Chondrocyte (in vitro differentiated cells): ENCODE measurements around the gene SLF1. TPM values are rescaled to one million over a fixed set of nuclear protein-coding genes. Genes with fewer than 3 reads are reported as not detected.

Source experiments
- DNase-seq: peaks from one replicate; pipeline ENCODE4 v3.0.0; 2021; ENCODE audit warnings: mixed read lengths, low spot score
- H3K27ac Mint-ChIP-seq: one replicate; pipeline ENCODE4 v1.8.0; 2021; ENCODE audit warnings: mild to moderate bottlenecking, moderate library complexity, mixed read lengths; ENCODE audit not compliant: unreplicated experiment
- H3K27me3 Mint-ChIP-seq: 2 replicates; pipeline ENCODE4 v1.8.0; 2021; ENCODE audit warnings: low read depth, mixed read lengths
- H3K36me3 Mint-ChIP-seq: 2 replicates; pipeline ENCODE4 v1.8.0; 2021; ENCODE audit warnings: low read depth, mixed read lengths
- H3K4me1 Mint-ChIP-seq: 2 replicates; pipeline ENCODE4 v1.8.0; 2021; ENCODE audit warnings: low read depth, mild to moderate bottlenecking, mixed read lengths
- H3K4me3 Mint-ChIP-seq: one replicate; pipeline ENCODE4 v1.8.0; 2021; ENCODE audit warnings: mild to moderate bottlenecking, moderate library complexity, mixed read lengths; ENCODE audit not compliant: unreplicated experiment
- H3K9me3 Mint-ChIP-seq: 2 replicates; pipeline ENCODE4 v1.8.0; 2021; ENCODE audit warnings: low read depth, mixed read lengths
- total RNA-seq: library from RNA; stranded (reverse); gene quantifications from 3 replicates; pipeline ENCODE4 v1.2.1, GENCODE V29; 2021
- TF ChIP-seq, protein P1 (sequence below): fragments of 200-600 bp; sonication (generic); IDR thresholded peaks from 2 replicates; pipeline ENCODE4 v1.5.0; 2021; ENCODE audit warnings: antibody characterized with exemption, mild to moderate bottlenecking, moderate library complexity

SLF1 gene
- total RNA-seq, 1 donor from 2014 or later = 3.9 TPM

DNA sequence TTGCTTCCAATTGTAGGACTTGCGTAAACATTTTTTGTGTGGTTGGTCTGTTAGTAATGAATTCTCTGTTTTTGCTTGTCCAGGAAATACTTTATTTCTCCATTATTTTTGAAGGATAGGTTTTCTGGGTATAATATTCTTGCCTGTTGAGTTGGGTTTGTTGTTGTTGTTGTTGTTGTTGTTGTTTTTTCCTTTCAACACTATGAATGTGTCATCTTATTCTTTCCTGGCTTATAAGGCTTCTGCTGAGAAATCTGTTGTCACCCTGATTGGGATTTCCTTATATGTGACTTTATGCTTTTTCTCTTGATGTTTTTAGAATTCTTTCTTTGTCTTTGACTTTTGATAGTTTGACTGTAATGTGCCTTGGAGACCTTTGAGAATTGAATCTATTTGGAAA, 39.8 kb downstream of the SLF1 start:
- H3K4me3 Mint-ChIP-seq = no peak overlapping the region
- no peak overlapping the region for H3K27ac Mint-ChIP-seq
- H3K36me3 Mint-ChIP-seq = peaks cover 39% of the 10 kb centered on the region
- peaks cover 49% of the 10 kb centered on the region for H3K9me3 Mint-ChIP-seq
- no peak for DNase-seq
- no peaks in the 10 kb centered on the region for H3K4me1 Mint-ChIP-seq
- no peaks in the 10 kb centered on the region for H3K27me3 Mint-ChIP-seq
- TF ChIP-seq, protein P1, sequence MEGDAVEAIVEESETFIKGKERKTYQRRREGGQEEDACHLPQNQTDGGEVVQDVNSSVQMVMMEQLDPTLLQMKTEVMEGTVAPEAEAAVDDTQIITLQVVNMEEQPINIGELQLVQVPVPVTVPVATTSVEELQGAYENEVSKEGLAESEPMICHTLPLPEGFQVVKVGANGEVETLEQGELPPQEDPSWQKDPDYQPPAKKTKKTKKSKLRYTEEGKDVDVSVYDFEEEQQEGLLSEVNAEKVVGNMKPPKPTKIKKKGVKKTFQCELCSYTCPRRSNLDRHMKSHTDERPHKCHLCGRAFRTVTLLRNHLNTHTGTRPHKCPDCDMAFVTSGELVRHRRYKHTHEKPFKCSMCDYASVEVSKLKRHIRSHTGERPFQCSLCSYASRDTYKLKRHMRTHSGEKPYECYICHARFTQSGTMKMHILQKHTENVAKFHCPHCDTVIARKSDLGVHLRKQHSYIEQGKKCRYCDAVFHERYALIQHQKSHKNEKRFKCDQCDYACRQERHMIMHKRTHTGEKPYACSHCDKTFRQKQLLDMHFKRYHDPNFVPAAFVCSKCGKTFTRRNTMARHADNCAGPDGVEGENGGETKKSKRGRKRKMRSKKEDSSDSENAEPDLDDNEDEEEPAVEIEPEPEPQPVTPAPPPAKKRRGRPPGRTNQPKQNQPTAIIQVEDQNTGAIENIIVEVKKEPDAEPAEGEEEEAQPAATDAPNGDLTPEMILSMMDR = no peak

DNA sequence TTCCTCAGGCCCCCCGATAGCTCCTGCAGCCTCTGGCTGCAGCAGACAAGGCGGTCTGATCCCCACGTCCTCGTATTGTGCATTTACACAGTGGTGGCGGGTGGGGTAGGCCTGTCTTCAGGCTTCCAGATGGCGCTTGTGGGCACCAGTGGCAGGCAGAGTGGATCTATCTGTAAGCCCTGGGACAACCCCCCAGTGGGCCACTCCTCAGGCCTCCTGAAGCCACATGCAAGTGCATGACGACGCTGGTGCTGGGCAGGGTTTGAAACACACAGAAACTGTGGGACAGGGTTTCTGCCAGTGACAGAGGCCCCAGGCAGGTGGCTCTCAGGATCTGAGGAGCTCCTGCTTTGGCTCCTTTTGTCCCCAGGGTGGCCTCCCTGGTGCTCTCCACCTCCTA, 42.0 kb downstream of the SLF1 start:
- Mint-ChIP-seq H3K4me1 (no peaks in the 10 kb centered on the region), H3K36me3 (peaks cover 29% of the 10 kb centered on the region)

DNA sequence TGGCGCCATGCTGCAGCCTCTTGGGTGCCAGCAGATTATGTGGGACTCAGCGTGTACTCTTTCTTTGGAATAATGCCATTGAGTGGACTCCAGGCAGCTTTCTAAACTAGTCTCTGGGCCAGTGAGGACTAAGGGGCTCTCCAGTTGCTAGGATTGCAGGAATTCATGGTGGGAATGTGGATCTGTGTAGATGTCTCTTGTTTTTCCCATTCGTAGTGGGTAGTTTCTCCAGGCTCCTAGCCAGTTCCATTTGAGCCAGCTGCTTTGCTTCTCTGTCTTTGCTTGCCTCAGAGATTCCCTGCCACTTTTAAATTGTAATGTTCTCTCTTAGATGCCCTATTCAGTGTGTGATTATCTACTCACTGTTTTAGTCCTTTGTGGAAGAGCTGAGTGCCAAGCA, 42.6 kb downstream of the SLF1 start:
- Mint-ChIP-seq H3K36me3 (peaks cover 23% of the 10 kb centered on the region), H3K4me3 (no peak overlapping the region), H3K4me1 (no peaks in the 10 kb centered on the region), H3K9me3 (peaks cover 33% of the 10 kb centered on the region), H3K27me3 (no peaks in the 10 kb centered on the region), H3K27ac (no peak overlapping the region)
- no peak for DNase-seq
- TF ChIP-seq, protein P1 = no peak

More for the DNA sequence above, 42.0 kb downstream of the SLF1 start:
- TF ChIP-seq, protein P1 = no peak
- Mint-ChIP-seq H3K4me3 (no peak overlapping the region), H3K27me3 (no peaks in the 10 kb centered on the region), H3K27ac (no peak overlapping the region), H3K9me3 (peaks cover 38% of the 10 kb centered on the region)
- DNase-seq = no peak

DNA sequence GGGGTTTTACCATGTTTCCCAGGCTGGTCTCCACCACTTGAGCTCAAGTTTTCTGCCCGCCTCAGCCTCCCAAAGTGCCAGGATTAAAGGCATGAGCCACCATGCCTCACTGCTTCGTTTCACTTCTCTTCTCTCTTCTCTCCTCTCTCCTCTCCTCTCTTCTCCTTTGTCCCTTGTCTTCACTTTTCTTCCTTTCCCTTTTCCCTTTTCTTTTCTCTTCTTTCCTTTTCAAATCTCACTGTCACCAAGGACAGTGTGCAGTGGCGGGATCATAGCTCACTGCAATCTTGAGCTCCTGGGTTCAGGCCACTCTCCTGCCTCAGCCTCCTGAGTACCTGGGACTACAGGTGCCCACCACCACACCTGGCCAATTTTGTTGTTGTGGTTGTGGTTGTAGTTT, 49.5 kb downstream of the SLF1 start:
- DNase-seq = no peak
- Mint-ChIP-seq H3K4me3 (no peak overlapping the region), H3K4me1 (no peaks in the 10 kb centered on the region), H3K27ac (no peak overlapping the region), H3K36me3 (no peaks in the 10 kb centered on the region), H3K27me3 (no peaks in the 10 kb centered on the region), H3K9me3 (no peaks in the 10 kb centered on the region)
- TF ChIP-seq, protein P1 = no peak

DNA sequence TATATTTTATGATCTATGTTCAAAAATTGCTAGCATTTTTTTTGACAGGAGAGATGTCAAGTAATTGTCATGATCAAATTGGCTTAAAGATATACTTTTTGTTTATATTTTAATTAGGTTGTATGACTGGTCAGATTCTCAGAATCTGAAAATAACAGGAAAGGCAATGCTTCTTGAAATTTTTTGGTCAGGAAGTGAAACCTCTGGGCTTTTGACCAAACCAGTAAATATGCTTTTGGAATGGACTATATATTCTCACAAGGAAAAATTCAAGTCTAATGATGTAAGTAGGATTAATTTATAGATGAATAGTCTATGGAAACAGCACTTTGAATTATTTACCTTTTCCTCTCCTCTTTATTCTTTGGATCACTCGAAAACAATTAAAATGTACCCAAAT, 52.3 kb downstream of the SLF1 start:
- no peaks in the 10 kb centered on the region for H3K27me3 Mint-ChIP-seq
- H3K4me1 Mint-ChIP-seq = peaks cover 2% of the 10 kb centered on the region
- H3K27ac Mint-ChIP-seq = no peak overlapping the region
- H3K4me3 Mint-ChIP-seq = no peak overlapping the region
- no peak for DNase-seq
- no peaks in the 10 kb centered on the region for H3K9me3 Mint-ChIP-seq
- TF ChIP-seq, protein P1 = no peak
- H3K36me3 Mint-ChIP-seq = no peaks in the 10 kb centered on the region
